ENCODE measurements around the gene TUBA1B.
A peak's percentile ranks its signal among the peaks of the same experiment; 100 is the strongest.

Gene TUBA1B

DNA sequence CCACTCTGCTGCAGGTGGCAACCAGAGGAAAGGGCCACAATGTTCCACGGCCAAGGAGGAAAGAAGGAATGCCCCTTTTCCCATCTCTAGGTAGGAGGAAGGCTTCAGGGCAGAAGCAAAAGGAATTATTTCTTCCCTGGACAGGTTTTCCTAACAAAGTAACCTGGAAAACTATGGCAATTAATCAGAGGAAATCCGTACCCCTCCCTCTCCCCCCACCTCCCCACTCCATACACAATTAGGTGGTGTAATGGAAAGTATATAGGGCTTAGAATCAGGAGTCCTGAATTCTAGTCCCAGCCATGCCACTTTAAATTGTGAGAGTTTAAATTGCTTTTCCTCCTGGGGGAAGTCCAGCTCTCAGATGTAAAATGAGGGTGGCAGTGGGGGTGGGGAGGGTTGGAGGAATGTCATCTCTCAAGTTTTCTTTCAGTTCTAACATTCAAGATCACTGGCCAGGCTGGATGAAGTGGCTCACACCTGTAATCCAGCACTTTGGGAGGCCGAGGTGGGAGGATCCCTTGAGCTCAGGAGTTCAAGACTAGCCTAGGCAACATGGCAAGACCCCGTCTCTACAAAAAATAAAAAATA lies 38.3 kb downstream of the TUBA1B start:
- in situ Hi-C loops (cut with HindIII; ENCODE audit: low pct_unique_long_range_greater_than_20kb, low sequenced_read_pairs): no loop called here
- TF ChIP-seq JUND (IDR thresholded peaks at IDR 0.05; ENCODE audit: low read depth): no peak
- peak in 1 of 2 experiments; percentile 49 for DNase-seq (ENCODE audit: low read depth in 1 of 2, low spot score in 1 of 2)

DNA sequence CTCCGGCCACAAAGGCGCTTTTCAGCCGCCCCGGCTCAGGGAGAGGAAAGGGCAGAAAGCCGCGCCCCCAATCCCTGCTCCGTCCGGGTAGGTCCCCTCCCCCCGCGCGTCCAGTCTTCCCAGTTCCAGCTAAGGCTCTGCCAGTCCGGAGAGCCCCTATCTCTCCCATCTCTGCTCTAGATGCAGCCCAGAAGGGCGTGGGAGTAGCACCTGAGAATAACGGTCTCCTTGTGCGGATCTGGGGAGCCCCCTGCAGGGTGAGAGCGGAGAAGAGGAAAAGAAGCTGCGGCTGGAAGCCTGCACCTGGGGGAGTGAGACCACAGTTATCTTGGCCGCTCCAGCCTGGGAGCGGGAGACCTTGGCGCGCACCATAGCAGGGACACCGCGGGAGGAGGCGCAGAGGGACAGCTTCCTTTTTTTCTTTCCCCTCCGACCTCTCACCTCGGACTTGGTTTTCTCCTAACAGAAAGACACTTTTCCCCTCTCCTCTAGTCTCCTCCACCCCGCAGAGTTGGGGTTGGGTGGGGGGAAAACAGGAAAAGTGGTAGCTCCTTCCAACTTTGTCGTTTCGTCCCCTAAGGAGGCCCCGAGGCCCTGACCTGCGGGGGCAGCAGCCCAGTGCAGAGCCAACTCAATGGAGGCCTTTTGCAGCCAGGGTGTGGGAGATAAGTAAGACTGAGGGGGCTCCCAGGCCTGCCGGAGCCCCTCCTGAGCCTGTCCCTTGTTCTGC lies 38.9 kb downstream of the TUBA1B start:
- in situ Hi-C loops (cut with HindIII; ENCODE audit: low pct_unique_long_range_greater_than_20kb, low sequenced_read_pairs): no loop called here
- no peak for TF ChIP-seq JUND (IDR thresholded peaks at IDR 0.05; ENCODE audit: low read depth)
- peak; percentile 58 to 66 for DNase-seq (ENCODE audit: low read depth in 1 of 2, low spot score in 1 of 2)

DNA sequence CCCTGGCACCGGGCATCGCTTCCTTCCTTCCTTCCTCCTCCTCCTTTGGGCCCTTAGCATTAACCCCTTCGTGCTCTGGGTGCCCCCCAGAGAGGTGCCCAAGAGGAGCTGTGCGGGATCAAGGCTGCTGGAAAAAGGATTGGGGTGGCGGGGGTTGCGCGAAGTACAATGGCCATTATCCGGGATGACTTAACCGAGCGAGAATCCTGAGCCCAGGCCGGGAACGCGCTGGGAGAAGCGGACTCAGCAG lies 39.4 kb downstream of the TUBA1B start:
- TF ChIP-seq JUND (IDR thresholded peaks at IDR 0.05; ENCODE audit: low read depth): no peak
- in situ Hi-C loops (cut with HindIII; ENCODE audit: low pct_unique_long_range_greater_than_20kb, low sequenced_read_pairs): no loop called here
- no peak for DNase-seq (ENCODE audit: low read depth in 1 of 2, low spot score in 1 of 2)

DNA sequence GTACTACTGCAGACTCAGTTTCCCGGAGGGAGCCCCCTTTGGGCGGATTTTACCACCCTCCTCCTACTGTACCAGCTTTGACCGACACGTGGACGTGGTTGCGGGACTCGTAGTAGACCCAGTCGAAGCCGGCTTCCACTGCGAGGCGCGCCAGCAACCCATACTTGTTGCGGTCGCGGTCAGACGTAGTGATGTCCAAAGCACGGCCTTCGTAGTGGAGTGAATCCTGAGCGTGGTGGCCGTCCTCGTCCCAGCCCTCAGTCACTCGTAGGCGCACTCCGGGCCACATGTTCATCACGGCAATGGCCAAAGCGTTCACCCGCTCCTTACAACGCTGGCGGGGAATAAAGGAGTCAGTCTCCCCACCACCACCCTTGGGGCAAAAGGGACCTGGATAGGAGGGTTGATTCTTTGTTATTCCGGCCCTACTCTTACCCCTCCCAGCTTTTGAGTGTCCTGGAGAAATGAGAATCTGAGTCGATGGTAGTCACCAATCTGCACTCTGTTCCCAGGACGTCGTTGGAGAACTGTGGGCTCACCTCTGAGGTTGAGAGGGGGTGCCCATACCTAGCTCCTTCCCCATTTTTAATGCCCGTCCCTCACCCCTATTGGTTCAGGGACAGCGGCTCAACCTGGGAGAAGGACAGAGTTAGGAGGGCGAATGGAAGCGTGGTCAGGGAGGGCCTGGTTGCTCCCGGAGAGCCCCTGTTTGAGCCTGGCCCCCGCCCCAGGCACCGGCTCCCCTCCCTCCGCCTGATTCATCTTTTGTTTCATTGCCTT lies 39.9 kb downstream of the TUBA1B start:
- DNase-seq (ENCODE audit: low read depth in 1 of 2, low spot score in 1 of 2): no peak
- in situ Hi-C loops (cut with HindIII; ENCODE audit: low pct_unique_long_range_greater_than_20kb, low sequenced_read_pairs): no loop called here
- TF ChIP-seq JUND (IDR thresholded peaks at IDR 0.05; ENCODE audit: low read depth): no peak

DNA sequence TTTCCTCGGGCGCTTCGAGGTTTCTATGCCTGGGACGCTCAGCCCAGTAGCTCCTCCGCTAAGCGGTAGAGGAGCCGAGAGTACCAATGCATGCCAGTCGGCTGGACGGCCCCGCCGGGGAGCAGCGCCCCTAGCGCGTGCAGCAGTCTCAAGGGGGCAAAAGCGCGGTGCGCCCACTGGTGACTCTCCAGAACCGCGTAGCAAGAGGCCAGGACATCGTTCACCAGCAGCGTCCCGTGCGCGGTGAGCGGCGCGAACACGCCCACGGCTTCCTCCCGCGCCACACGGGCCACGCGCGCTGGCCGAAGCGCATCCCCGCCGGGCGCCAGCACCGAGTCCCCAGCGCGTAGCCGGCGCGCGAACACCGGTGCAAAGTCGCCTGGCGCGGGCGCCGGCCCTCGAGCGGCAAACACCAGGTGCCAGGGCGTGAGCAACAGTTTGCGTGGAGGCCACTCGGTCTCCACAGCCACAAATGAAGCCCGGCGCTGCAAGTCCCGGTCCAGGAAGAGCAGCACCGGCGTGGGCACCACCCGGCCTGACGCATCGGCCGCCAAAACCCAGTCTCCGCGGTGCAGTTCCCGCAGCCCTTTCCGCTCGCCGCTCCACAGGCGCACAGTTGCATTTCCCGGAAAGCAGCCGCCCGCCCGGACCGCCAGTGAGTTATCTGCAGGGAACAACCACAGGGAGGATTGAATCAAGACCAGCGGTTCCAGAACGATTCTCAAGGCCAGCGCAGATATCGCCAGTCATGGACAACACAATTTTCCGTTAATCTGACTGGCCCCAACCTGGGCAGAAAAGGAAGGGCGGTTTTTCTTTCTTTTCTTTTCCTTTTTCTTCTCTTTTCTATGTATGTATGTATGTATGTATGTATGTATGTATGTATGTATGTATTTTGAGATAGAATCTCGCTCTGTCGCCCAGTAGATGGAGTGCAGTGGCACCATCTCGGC lies 41.1 kb downstream of the TUBA1B start:
- no peak for TF ChIP-seq JUND (IDR thresholded peaks at IDR 0.05; ENCODE audit: low read depth)
- peak in 1 of 2 experiments; percentile 43 for DNase-seq (ENCODE audit: low read depth in 1 of 2, low spot score in 1 of 2)

DNA sequence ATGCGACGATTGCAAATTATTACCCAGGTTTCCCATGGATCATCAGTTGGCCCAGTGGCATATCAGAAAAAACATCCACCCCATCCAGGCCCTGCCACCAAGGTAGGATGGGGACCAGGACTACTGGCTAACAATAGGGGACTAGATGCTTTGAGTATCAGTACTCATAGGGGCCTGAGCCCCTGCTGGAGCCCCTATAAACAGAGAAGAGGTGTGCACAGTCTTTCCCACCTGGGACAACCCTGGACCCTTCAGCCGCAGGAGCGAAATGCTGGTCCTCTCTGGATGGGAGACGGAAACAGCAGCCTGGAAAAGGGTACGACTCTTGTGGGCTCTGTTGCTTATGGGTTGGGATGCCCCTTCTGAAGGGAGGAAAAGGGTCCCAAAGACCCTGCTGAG lies 42.3 kb downstream of the TUBA1B start:
- in situ Hi-C loops (cut with HindIII; ENCODE audit: low pct_unique_long_range_greater_than_20kb, low sequenced_read_pairs): no loop called here
- TF ChIP-seq JUND (IDR thresholded peaks at IDR 0.05; ENCODE audit: low read depth): no peak
- no peak for DNase-seq (ENCODE audit: low read depth in 1 of 2, low spot score in 1 of 2)

More for the DNA sequence above, 41.1 kb downstream of the TUBA1B start:
- in situ Hi-C loops (cut with HindIII; ENCODE audit: low pct_unique_long_range_greater_than_20kb, low sequenced_read_pairs): no loop called here

DNA sequence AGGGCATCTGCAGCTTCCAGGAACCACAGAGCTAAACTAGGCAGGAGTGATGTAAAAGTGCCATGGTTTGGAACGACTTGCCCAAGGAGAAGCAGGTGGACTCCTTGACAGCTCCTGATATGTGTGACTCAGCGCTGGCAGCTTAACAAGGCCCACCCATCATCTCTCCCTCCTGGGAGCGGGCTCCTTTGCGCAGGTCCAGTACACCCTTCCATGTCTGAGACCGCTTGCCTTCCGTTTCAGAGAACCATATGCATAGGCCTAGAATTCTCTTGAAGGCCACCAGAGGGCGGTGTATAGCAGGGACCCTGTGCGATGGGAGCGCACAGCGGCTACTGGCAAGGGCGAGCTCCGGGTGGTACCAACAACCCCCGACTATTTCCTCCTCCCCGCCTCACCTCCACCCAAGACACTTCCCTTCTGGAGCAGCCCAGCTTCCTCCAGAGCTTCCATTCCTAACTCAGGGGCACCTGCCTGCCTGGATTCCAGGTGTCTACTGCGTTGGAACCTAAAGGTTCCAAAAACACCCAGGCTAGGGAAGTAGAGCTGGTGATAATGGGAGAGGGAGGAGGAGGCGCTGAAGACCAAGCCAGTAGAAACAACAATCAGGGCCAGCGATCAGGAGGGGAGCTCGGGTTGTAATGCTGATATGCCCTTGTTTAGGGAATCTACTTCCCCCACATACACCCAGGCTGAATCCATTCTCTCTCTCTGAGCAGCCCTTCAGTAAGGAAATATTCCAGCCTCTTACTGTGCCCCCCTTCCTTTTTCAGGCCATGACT lies 42.9 kb downstream of the TUBA1B start:
- in situ Hi-C loops (cut with HindIII; ENCODE audit: low pct_unique_long_range_greater_than_20kb, low sequenced_read_pairs): no loop called here
- peak; percentile 83 to 86 for DNase-seq (ENCODE audit: low read depth in 1 of 2, low spot score in 1 of 2)
- TF ChIP-seq JUND (IDR thresholded peaks at IDR 0.05; ENCODE audit: low read depth): no peak

DNA sequence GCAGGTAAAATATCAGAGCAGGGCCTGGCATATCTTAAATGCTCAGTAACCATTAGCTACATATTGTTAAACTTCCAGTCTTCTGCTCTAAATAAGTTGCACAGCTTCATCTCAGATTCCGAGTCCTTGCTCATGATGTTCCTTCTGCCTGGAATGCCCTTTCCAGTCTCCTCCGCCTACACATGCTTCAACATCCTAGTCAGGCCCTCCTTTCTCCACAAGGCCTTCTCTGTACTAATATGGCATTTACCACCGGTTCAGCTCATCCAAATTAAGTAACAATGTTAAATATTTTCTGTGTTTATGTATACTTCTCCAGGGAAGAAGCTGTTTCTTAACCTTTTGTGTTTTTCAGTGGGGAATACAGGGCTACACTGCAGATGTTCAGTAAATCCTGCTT lies 45.1 kb downstream of the TUBA1B start:
- in situ Hi-C loops (cut with HindIII; ENCODE audit: low pct_unique_long_range_greater_than_20kb, low sequenced_read_pairs): no loop called here
- no peak for TF ChIP-seq JUND (IDR thresholded peaks at IDR 0.05; ENCODE audit: low read depth)

DNA sequence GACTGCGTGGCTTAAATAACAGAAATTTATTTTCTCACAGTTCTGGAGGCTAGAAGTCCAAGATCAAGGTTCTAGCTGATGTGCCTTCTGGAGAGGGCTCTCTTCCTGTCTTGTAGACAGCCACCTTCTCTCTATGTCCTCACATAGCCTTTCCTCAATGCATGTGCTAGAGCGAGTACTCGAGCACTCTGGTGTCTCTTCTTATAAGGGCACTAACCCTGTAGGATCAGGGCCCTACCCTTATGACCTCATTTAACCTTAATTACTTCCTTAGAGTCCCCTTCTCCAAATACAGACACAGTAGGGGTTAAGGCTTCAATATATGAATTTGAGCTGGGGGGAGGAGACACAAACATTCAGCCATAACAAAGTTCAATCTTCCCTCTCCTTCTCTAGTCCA lies 46.8 kb downstream of the TUBA1B start:
- in situ Hi-C loops (cut with HindIII; ENCODE audit: low pct_unique_long_range_greater_than_20kb, low sequenced_read_pairs): no loop called here
- DNase-seq (ENCODE audit: low read depth in 1 of 2, low spot score in 1 of 2): no peak
- TF ChIP-seq JUND (IDR thresholded peaks at IDR 0.05; ENCODE audit: low read depth): no peak

More for the DNA sequence above, 45.1 kb downstream of the TUBA1B start:
- no peak for DNase-seq (ENCODE audit: low read depth in 1 of 2, low spot score in 1 of 2)

DNA sequence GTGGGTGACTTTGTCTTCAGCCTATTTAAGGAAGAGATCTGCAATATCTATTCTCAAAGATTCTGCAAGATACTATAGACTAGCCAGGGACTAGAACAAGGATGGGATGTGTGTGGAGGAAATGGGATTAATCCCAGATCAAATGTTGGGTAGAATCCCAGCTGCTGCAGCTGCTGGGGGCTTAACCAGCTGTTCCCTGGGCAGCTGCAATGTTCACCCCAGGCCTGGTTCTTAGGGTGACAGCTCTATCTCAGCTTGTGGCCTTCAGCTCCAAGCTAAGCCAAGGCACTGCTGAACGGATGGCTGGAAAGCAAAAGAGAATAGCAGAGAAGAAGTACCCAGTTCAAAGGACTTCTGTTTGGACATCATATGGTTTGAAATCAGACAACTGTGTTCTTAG lies 51.4 kb downstream of the TUBA1B start:
- in situ Hi-C loops (cut with HindIII; ENCODE audit: low pct_unique_long_range_greater_than_20kb, low sequenced_read_pairs): no loop called here
- TF ChIP-seq JUND (IDR thresholded peaks at IDR 0.05; ENCODE audit: low read depth): no peak
- no peak for DNase-seq (ENCODE audit: low read depth in 1 of 2, low spot score in 1 of 2)
